Neural cell (in vitro differentiated cells): ENCODE measurements around the gene SVOPL. TPM values are rescaled to one million over a fixed set of nuclear protein-coding genes. Genes with fewer than 3 reads are reported as not detected.

ENCODE experiments used
- H2AFZ ChIP-seq: fragments of 200-600, 300-800 bp; sonication (generic), shearing (Covaris generic); 2 replicates; pipeline ENCODE4 v1.6.0; 2014; ENCODE audit warnings: low read depth, mild to moderate bottlenecking, antibody characterized with exemption, low read length, moderate library complexity
- H3F3A ChIP-seq: fragments of 200-600 bp; shearing (Covaris generic); 2 replicates; pipeline ENCODE4 v1.6.1; 2016; ENCODE audit warnings: mild to moderate bottlenecking, moderate library complexity, mixed read lengths, antibody characterized with exemption, low read length; ENCODE audit not compliant: insufficient read depth, poor library complexity, severe bottlenecking
- H3K27ac ChIP-seq: fragments of 200-600, 300-800 bp; sonication (generic), shearing (Covaris generic); 2 replicates; pipeline ENCODE4 v1.5.1; 2014; ENCODE audit warnings: mild to moderate bottlenecking, low read length, moderate library complexity
- H3K27me3 ChIP-seq: fragments of 300-800, 200-600 bp; sonication (generic), shearing (Covaris generic); 2 replicates; pipeline ENCODE4 v1.6.0; 2014; ENCODE audit warnings: mild to moderate bottlenecking, low read depth, low read length, moderate library complexity; ENCODE audit not compliant: insufficient read depth
- H3K36me3 ChIP-seq: fragments of 300-800, 200-600 bp; sonication (generic), shearing (Covaris generic); 2 replicates; pipeline ENCODE4 v1.5.1; 2014; ENCODE audit warnings: mild to moderate bottlenecking, antibody characterized with exemption, low read length, moderate library complexity; ENCODE audit not compliant: insufficient read depth
- H3K4me2 ChIP-seq: fragments of 300-800, 200-600 bp; sonication (generic), shearing (Covaris generic); 2 replicates; pipeline ENCODE4 v1.6.0; 2014; ENCODE audit warnings: mild to moderate bottlenecking, low read length
- H3K4me3 ChIP-seq: fragments of 300-800, 200-600 bp; sonication (generic), shearing (Covaris generic); 2 replicates; pipeline ENCODE4 v1.5.1; 2014; ENCODE audit warnings: mild to moderate bottlenecking, low read length, moderate library complexity
- H3K79me2 ChIP-seq: fragments of 200-600 bp; shearing (Covaris generic); replicated peaks from 2 replicates; pipeline ENCODE4 v1.6.0; 2014; ENCODE audit warnings: mild to moderate bottlenecking, low read length, moderate library complexity; ENCODE audit not compliant: insufficient read depth
- H3K9ac ChIP-seq: fragments of 300-800, 200-600 bp; sonication (generic), shearing (Covaris generic); 2 replicates; pipeline ENCODE4 v1.6.1; 2016; ENCODE audit warnings: mild to moderate bottlenecking, low read length, mixed read lengths
- H3K9me2 ChIP-seq: fragments of 200-600 bp; shearing (Covaris generic); 2 replicates; pipeline ENCODE4 v1.6.1; 2016; ENCODE audit warnings: mild to moderate bottlenecking, low read length, mixed read lengths; ENCODE audit not compliant: insufficient read depth
- H3K9me3 ChIP-seq: fragments of 200-600, 300-800 bp; sonication (generic), shearing (Covaris generic); 2 replicates; pipeline ENCODE4 v1.6.1; 2016; ENCODE audit warnings: mild to moderate bottlenecking, mixed run types, low read length, moderate library complexity, mixed read lengths
- H4K20me1 ChIP-seq: fragments of 200-600 bp; shearing (Covaris generic); 2 replicates; pipeline ENCODE4 v1.6.1; 2016; ENCODE audit warnings: mild to moderate bottlenecking, mixed run types; ENCODE audit not compliant: insufficient read depth
- CTCF ChIP-seq: fragments of 450-650 bp; IDR thresholded peaks from 2 replicates; pipeline ENCODE4 v1.5.1; 2014; ENCODE audit warnings: antibody characterized with exemption, mild to moderate bottlenecking, moderate library complexity; ENCODE audit not compliant: poor library complexity, severe bottlenecking
- EP300 ChIP-seq: fragments of 450-650 bp; conservative IDR thresholded peaks from 2 replicates; pipeline ENCODE4 v1.6.1; 2014; ENCODE audit warnings: antibody characterized with exemption, mild to moderate bottlenecking, moderate library complexity; ENCODE audit not compliant: poor library complexity, severe bottlenecking
- EZH2 ChIP-seq: fragments of 200-600, 300-800 bp; shearing (Covaris generic), sonication (generic); IDR thresholded peaks from 2 replicates; pipeline ENCODE4 v1.6.1; 2014; ENCODE audit warnings: antibody characterized with exemption, low read length, borderline replicate concordance, mild to moderate bottlenecking; ENCODE audit not compliant: insufficient read depth, poor library complexity, severe bottlenecking
- MXI1 ChIP-seq: fragments of 450-650 bp; conservative IDR thresholded peaks from 2 replicates; pipeline ENCODE4 v1.6.1; 2014; ENCODE audit warnings: antibody characterized with exemption, mild to moderate bottlenecking; ENCODE audit not compliant: poor library complexity, severe bottlenecking
- POLR2AphosphoS5 ChIP-seq: IDR thresholded peaks from 2 replicates; pipeline ENCODE4 v1.6.1; 2012
- RAD21 ChIP-seq: fragments of 450-650 bp; conservative IDR thresholded peaks from 2 replicates; pipeline ENCODE4 v1.6.1; 2014; ENCODE audit warnings: antibody characterized with exemption, mild to moderate bottlenecking, moderate library complexity
- REST ChIP-seq: IDR thresholded peaks from 2 replicates; pipeline ENCODE4 v1.6.1; 2012; ENCODE audit warnings: borderline replicate concordance
- SMC3 ChIP-seq: fragments of 450-650 bp; conservative IDR thresholded peaks from 2 replicates; pipeline ENCODE4 v1.6.1; 2014; ENCODE audit warnings: antibody characterized with exemption, mild to moderate bottlenecking, moderate library complexity; ENCODE audit not compliant: poor library complexity
- TAF1 ChIP-seq: IDR thresholded peaks from 2 replicates; pipeline ENCODE4 v1.6.1; 2012; ENCODE audit warnings: low read depth
- polyA plus RNA-seq: library from polyadenylated mRNA; depleted of rRNA; stranded (reverse); fragments of >200 nt; gene quantifications from 2 replicates; pipeline ENCODE4 v1.2.3, GENCODE V29; 2014

SVOPL gene
- polyA plus RNA-seq, 1 donor from 2014 or later = 0.93 TPM

- H3K4me2 ChIP-seq = no peak overlapping the region
- no peak overlapping the region for H3K4me3 ChIP-seq
- H4K20me1 ChIP-seq = no peaks in the 10 kb centered on the region
- no peaks in the 10 kb centered on the region for H3K36me3 ChIP-seq
- H3K79me2 ChIP-seq = no peaks in the 10 kb centered on the region
- no peaks in the 10 kb centered on the region for H3F3A ChIP-seq
- H3K9ac ChIP-seq = no peak overlapping the region
- no peaks in the 10 kb centered on the region for H3K9me2 ChIP-seq
- no peaks in the 10 kb centered on the region for H3K9me3 ChIP-seq
- H3K27ac ChIP-seq = no peak overlapping the region
- H2AFZ ChIP-seq = no peak overlapping the region
- no peaks in the 10 kb centered on the region for H3K27me3 ChIP-seq
- TF ChIP-seq SMC3 (no peak), TAF1 (no peak), RAD21 (no peak), EP300 (no peak), EZH2 (no peak), CTCF (no peak), MXI1 (no peak), POLR2AphosphoS5 (no peak), REST (no peak)
These were observed 71.0 kb downstream of the SVOPL start for GRCh38 chr7:138630059-138630610.

- Histone ChIP-seq H3K9me2 (no peaks in the 10 kb centered on the region), H3K4me3 (no peak overlapping the region), H3K9ac (no peak overlapping the region), H3K27ac (no peak overlapping the region), H3F3A (no peaks in the 10 kb centered on the region), H3K36me3 (no peaks in the 10 kb centered on the region), H2AFZ (no peak overlapping the region), H3K27me3 (no peaks in the 10 kb centered on the region), H3K4me2 (no peak overlapping the region), H4K20me1 (no peaks in the 10 kb centered on the region), H3K9me3 (no peaks in the 10 kb centered on the region), H3K79me2 (no peaks in the 10 kb centered on the region)
- no peak for TF ChIP-seq EP300
- TF ChIP-seq POLR2AphosphoS5 = no peak
- no peak for TF ChIP-seq REST
- TF ChIP-seq CTCF = no peak
- no peak for TF ChIP-seq SMC3
These were observed 73.8 kb downstream of the SVOPL start for GRCh38 chr7:138627361-138627760.
